H1 (cell line): Measurements from ENCODE around the gene CRIP1. TPM values are rescaled to one million over a fixed set of nuclear protein-coding genes. Genes with fewer than 3 reads are reported as not detected.

Experiments used
- CTCF ChIA-PET: fragments of 300-600 bp; sonication (Branson Sonifier 250); formaldehyde crosslinking; loops from one replicate; lab custom pipeline; 2021; ENCODE audit not compliant: partially characterized antibody; lab: Charles Lee
- POLR2A ChIA-PET: fragments of 300-600 bp; sonication (Branson Sonifier 250); formaldehyde crosslinking; loops from one replicate; lab custom pipeline; 2021; ENCODE audit warnings: inconsistent platforms; ENCODE audit not compliant: partially characterized antibody; lab: Charles Lee
- DNase-seq, 2 experiments: peaks; one replicate each; pipeline versions ENCODE4 v3.0.0 to v3.0.0-alpha.2; 2010 to 2022; ENCODE audit warnings: low spot score in 2 of 2, low read depth in 1 of 2, mixed read lengths in 1 of 2
- FAIRE-seq: peaks from 2 replicates; lab custom pipeline; 2011; peaks lifted over from hg19 to GRCh38; lab: Jason Lieb, UNC
- H2AFZ ChIP-seq: 2 replicates; pipeline ENCODE4 v1.8.1; 2012; ENCODE audit warnings: low read length, inconsistent platforms
- H2AK5ac ChIP-seq: 2 replicates; pipeline ENCODE4 v1.6.1; 2013; ENCODE audit warnings: low read depth, low read length
- H2BK120ac ChIP-seq: replicated peaks from 2 replicates; pipeline ENCODE3; 2013; ENCODE audit warnings: low read depth, low read length, inconsistent platforms
- H2BK12ac ChIP-seq: 2 replicates; pipeline ENCODE4 v1.6.1; 2013; ENCODE audit warnings: low read depth, low read length
- H2BK15ac ChIP-seq: 2 replicates; pipeline ENCODE4 v1.6.1; 2013; ENCODE audit warnings: low read length
- H2BK20ac ChIP-seq: 2 replicates; pipeline ENCODE4 v1.6.1; 2013; ENCODE audit warnings: low read length
- H2BK5ac ChIP-seq: 2 replicates; pipeline ENCODE4 v1.6.1; 2013; ENCODE audit warnings: low read depth, low read length
- H3K14ac ChIP-seq: 2 replicates; pipeline ENCODE4 v1.6.1; 2013; ENCODE audit warnings: inconsistent platforms; ENCODE audit not compliant: insufficient read length
- H3K18ac ChIP-seq: 2 replicates; pipeline ENCODE4 v1.6.1; 2013; ENCODE audit warnings: low read length; ENCODE audit errors: extremely low read depth
- H3K23ac ChIP-seq: 2 replicates; pipeline ENCODE4 v1.6.1; 2013; ENCODE audit warnings: inconsistent platforms; ENCODE audit not compliant: insufficient read length
- H3K23me2 ChIP-seq: 2 replicates; pipeline ENCODE4 v1.6.1; 2013; ENCODE audit warnings: low read depth, low read length
- H3K27ac ChIP-seq: 2 replicates; pipeline ENCODE4 v1.6.1; 2011; ENCODE audit warnings: low read depth, low read length, inconsistent platforms
- H3K27me3 ChIP-seq, 4 experiments: replicated peaks in 1 of 4; 1 replicate in 1 of 4; 2 replicates in 3 of 4; pipeline versions ENCODE4 v1.6.1 to v1.8.1; 2011 to 2013; ENCODE audit warnings: low read length in 3 of 4, mild to moderate bottlenecking in 3 of 4, inconsistent platforms in 2 of 4, mixed read lengths in 2 of 4, moderate library complexity in 1 of 4; ENCODE audit not compliant: control insufficient read depth in 3 of 4, insufficient read depth in 3 of 4; ENCODE audit errors: extremely low read depth in 1 of 4
- H3K36me3 ChIP-seq, 4 experiments: 2 replicates each; pipeline versions ENCODE4 v1.6.1 to v1.8.1; 2011 to 2013; ENCODE audit warnings: mild to moderate bottlenecking in 4 of 4, low read length in 3 of 4, moderate library complexity in 2 of 4, control low read depth in 1 of 4, inconsistent platforms in 1 of 4; ENCODE audit not compliant: insufficient read depth in 4 of 4, control insufficient read depth in 2 of 4
- H3K4ac ChIP-seq: replicated peaks from 2 replicates; pipeline ENCODE3; 2013; ENCODE audit warnings: low read length, low read depth, mixed read lengths, inconsistent platforms; ENCODE audit not compliant: insufficient read length
- H3K4me1 ChIP-seq, 4 experiments: replicated peaks in 1 of 4; 1 replicate in 1 of 4; 2 replicates in 3 of 4; pipeline versions ENCODE4 v1.6.1 to v1.8.1; 2011 to 2013; ENCODE audit warnings: low read length in 3 of 4, inconsistent platforms in 2 of 4, mixed read lengths in 1 of 4; ENCODE audit not compliant: insufficient read depth in 4 of 4, control insufficient read depth in 3 of 4
- H3K4me2 ChIP-seq, 2 experiments: 2 replicates each; pipeline versions ENCODE4 v1.6.1 to v1.8.1; 2011 to 2013; ENCODE audit warnings: low read depth in 2 of 2, low read length in 2 of 2, control low read depth in 1 of 2, inconsistent platforms in 1 of 2, mild to moderate bottlenecking in 1 of 2; ENCODE audit not compliant: insufficient read depth in 1 of 2
- H3K4me3 ChIP-seq, 4 experiments: fragments of 200-600, 300-600 bp in 1 of 4; sonication (generic), shearing (Covaris generic), sonication (Bioruptor Twin) in 1 of 4; 2 replicates each; pipeline versions ENCODE4 v1.5.1 to v1.8.1; 2011 to 2016; ENCODE audit warnings: low read length in 4 of 4, low read depth in 3 of 4, control low read depth in 2 of 4, inconsistent platforms in 2 of 4, mild to moderate bottlenecking in 2 of 4, mixed read lengths in 1 of 4, moderate library complexity in 1 of 4; ENCODE audit not compliant: insufficient read depth in 2 of 4; ENCODE audit errors: extremely low read depth in 1 of 4
- H3K56ac ChIP-seq: replicated peaks from 2 replicates; pipeline ENCODE3; 2013; ENCODE audit warnings: low read depth, mild to moderate bottlenecking, mixed read lengths, low read length, inconsistent platforms; ENCODE audit not compliant: insufficient read length
- H3K79me1 ChIP-seq: 2 replicates; pipeline ENCODE4 v1.6.1; 2013; ENCODE audit warnings: low read depth, low read length, control low read depth
- H3K79me2 ChIP-seq, 2 experiments: 2 replicates each; pipeline versions ENCODE4 v1.6.1 to v1.8.1; 2012 to 2013; ENCODE audit warnings: low read length in 2 of 2, mild to moderate bottlenecking in 2 of 2, inconsistent platforms in 1 of 2; ENCODE audit not compliant: insufficient read depth in 2 of 2, control insufficient read depth in 1 of 2
- H3K9ac ChIP-seq, 4 experiments: replicated peaks in 1 of 4; 1 replicate in 1 of 4; 2 replicates in 3 of 4; pipeline versions ENCODE4 v1.6.1 to v1.8.1; 2011 to 2013; ENCODE audit warnings: low read depth in 3 of 4, low read length in 3 of 4, control low read depth in 2 of 4, mild to moderate bottlenecking in 2 of 4, moderate library complexity in 2 of 4, inconsistent platforms in 1 of 4; ENCODE audit errors: extremely low read depth in 1 of 4
- H3K9me3 ChIP-seq, 2 experiments: 2 replicates each; pipeline versions ENCODE4 v1.6.1 to v1.8.1; 2012 to 2013; ENCODE audit warnings: mild to moderate bottlenecking in 2 of 2, moderate library complexity in 2 of 2, control low read depth in 1 of 2, inconsistent platforms in 1 of 2, low read depth in 1 of 2, low read length in 1 of 2, mixed read lengths in 1 of 2; ENCODE audit not compliant: insufficient read depth in 2 of 2
- H4K20me1 ChIP-seq, 2 experiments: replicated peaks in 1 of 2; 2 replicates each; pipeline versions ENCODE3 to v1.8.1; 2011 to 2013; ENCODE audit warnings: inconsistent platforms in 2 of 2, low read length in 2 of 2, mild to moderate bottlenecking in 1 of 2; ENCODE audit not compliant: insufficient read depth in 2 of 2, control insufficient read depth in 1 of 2
- H4K5ac ChIP-seq: 2 replicates; pipeline ENCODE4 v1.6.1; 2013; ENCODE audit warnings: low read length, low read depth, mixed read lengths, inconsistent platforms; ENCODE audit not compliant: insufficient read length
- H4K8ac ChIP-seq: 2 replicates; pipeline ENCODE4 v1.8.0; 2013; ENCODE audit warnings: mild to moderate bottlenecking, moderate library complexity, low read length, inconsistent platforms; ENCODE audit not compliant: insufficient read depth; ENCODE audit errors: extremely low read depth
- H4K91ac ChIP-seq: replicated peaks from 2 replicates; pipeline ENCODE3; 2013; ENCODE audit warnings: low read length, mixed read lengths, inconsistent platforms; ENCODE audit not compliant: insufficient read length
- ATF2 ChIP-seq: IDR thresholded peaks from 2 replicates; pipeline ENCODE4 v1.6.1; 2012; ENCODE audit warnings: low read length, inconsistent platforms
- BACH1 ChIP-seq: IDR thresholded peaks from 2 replicates; pipeline ENCODE4 v1.6.1; 2012; ENCODE audit warnings: low read length, improper control_type of control experiment
- CEBPB ChIP-seq: IDR thresholded peaks from 2 replicates; pipeline ENCODE4 v1.6.1; 2012; ENCODE audit warnings: low read depth, low read length
- GTF2F1 ChIP-seq: IDR thresholded peaks from 2 replicates; pipeline ENCODE4 v1.6.1; 2012; ENCODE audit warnings: low read depth, low read length, improper control_type of control experiment, borderline replicate concordance
- JUND ChIP-seq: IDR thresholded peaks from 2 replicates; pipeline ENCODE4 v1.6.1; 2011; ENCODE audit warnings: mild to moderate bottlenecking, improper control_type of control experiment, low read length
- KDM5A ChIP-seq: fragments of 200-600 bp; IDR thresholded peaks from 2 replicates; pipeline ENCODE4 v1.7.1; 2012; ENCODE audit warnings: mild to moderate bottlenecking, low read length, inconsistent platforms, mixed read lengths
- NANOG ChIP-seq: IDR thresholded peaks from 2 replicates; pipeline ENCODE4 v1.6.1; 2011; ENCODE audit warnings: low read length, low read depth, mild to moderate bottlenecking, inconsistent platforms; ENCODE audit not compliant: insufficient read depth, poor library complexity, severe bottlenecking
- POU5F1 ChIP-seq: IDR thresholded peaks from 2 replicates; pipeline ENCODE4 v1.6.1; 2011; ENCODE audit warnings: low read depth, mild to moderate bottlenecking, low read length, moderate library complexity
- WGBS, 2 experiments: shearing (Covaris generic) in 1 of 2; methylation state at CpG; one replicate each; pipeline versions ENCODE4 v1.1.6 to v1.1.7; 2013 to 2015; ENCODE audit warnings: low lambda C conversion rate in 2 of 2, mixed read lengths in 2 of 2, inconsistent platforms in 1 of 2, low coverage in 1 of 2, missing lambda C conversion rate in 1 of 2; ENCODE audit not compliant: insufficient replicate concordance in 2 of 2, insufficient coverage in 1 of 2, insufficient read length in 1 of 2; ENCODE audit errors: extremely low coverage in 1 of 2, missing lambda C conversion rate in 1 of 2; 5-methylcytosine and 5-hydroxymethylcytosine counted together
- polyA plus RNA-seq, 7 experiments: library from polyadenylated mRNA; depleted of rRNA in 3 of 7; stranded (reverse) in 5 of 7; unstranded in 2 of 7; fragments of >200 nt in 5 of 7; fragments of 200-250 nt in 2 of 7; gene quantifications; 1 replicate in 5 of 7; 2 replicates in 1 of 7; 4 replicates in 1 of 7; pipeline versions ENCODE4 v1.2.1 to v1.2.3, GENCODE V29; 2011 to 2013; ENCODE audit warnings: missing spikeins in 2 of 7, mixed read lengths in 2 of 7
- total RNA-seq: library from RNA; stranded (reverse); fragmentation: NEBNext Ultra II Directional; extraction: Animal tissue kit (Norgen Biotek cat#: 25700); gene quantifications from 2 replicates; pipeline ENCODE4 v1.2.1, GENCODE V29; 2021
- TF ChIP-seq, protein P1 (sequence below): IDR thresholded peaks from 2 replicates; pipeline ENCODE4 v1.6.1; 2011; ENCODE audit warnings: low read depth, mild to moderate bottlenecking, low read length; ENCODE audit not compliant: insufficient read depth
- TF ChIP-seq, protein P2 (sequence below): IDR thresholded peaks from 2 replicates; pipeline ENCODE4 v1.6.1; 2012; ENCODE audit warnings: inconsistent platforms

Gene CRIP1
- total and polyA plus RNA-seq, 2 of the 8 experiments (the other 6 are each of a cell fraction or from before 2014, with no cell fraction given): 1.2 to 2.2 TPM

DNA sequence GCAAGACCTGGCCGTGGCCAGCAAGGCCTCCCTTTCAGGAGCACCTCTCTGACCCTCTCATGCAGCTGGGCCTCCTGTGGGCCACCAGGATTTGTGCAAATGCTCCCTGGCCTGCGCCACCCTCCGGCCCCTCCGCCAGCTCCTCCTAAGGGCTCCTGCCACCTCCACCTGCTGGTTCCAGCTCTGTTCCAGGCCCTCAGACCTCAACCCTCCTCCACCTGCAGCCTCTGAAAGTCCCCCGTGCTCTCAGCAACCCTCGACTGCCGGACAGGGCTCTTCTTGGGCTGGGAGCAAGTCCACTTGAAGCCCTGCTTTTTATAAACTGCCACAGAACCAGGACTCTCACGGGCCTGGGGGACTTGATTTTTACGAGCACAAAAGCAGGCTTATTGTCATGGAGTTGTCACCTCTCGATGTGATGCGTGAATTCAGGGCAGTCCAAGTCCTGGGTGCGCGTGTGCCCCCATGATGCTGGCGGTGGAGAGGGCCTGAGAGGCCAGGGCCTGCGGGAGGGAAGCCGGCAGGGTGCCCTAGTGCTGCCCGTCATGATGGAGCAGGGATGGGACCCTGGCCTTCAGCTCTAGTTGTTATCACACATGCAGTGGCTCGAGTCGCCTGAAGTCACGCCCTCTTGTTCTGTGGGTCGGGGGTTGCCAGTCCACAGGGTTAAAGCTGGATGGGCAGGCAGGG lies 13.5 kb downstream of the CRIP1 start:
- H4K8ac ChIP-seq: no peak overlapping the region; the same call in 1 of the 2 replicates
- no peak overlapping the region for H2BK20ac ChIP-seq
- no peak overlapping the region for H3K27ac ChIP-seq
- H2BK15ac ChIP-seq: no peak overlapping the region
- H3K23ac ChIP-seq: no peak overlapping the region
- no peaks in the 10 kb centered on the region for H3K79me2 ChIP-seq
- no peak overlapping the region for H2BK120ac ChIP-seq
- H3K4me1 ChIP-seq: peaks cover 0 to 3% (median 0%) of the 10 kb centered on the region in 4 experiments; a peak in 2 of 7 replicates
- H3K36me3 ChIP-seq: no peaks in the 10 kb centered on the region
- no peaks in the 10 kb centered on the region for H3K23me2 ChIP-seq
- H3K27me3 ChIP-seq: no peaks in the 10 kb centered on the region
- no peak overlapping the region for H3K4me3 ChIP-seq
- CTCF ChIA-PET: no interaction called here
- no peak overlapping the region for H3K56ac ChIP-seq
- H3K4ac ChIP-seq: no peak overlapping the region
- no peak overlapping the region for H3K18ac ChIP-seq
- no peak overlapping the region for H2AFZ ChIP-seq
- H2BK5ac ChIP-seq: no peak overlapping the region
- FAIRE-seq: no peak
- H2AK5ac ChIP-seq: no peak overlapping the region
- no peak overlapping the region for H4K5ac ChIP-seq
- DNase-seq: no peak
- no peaks in the 10 kb centered on the region for H3K9me3 ChIP-seq
- POLR2A ChIA-PET: interaction anchor here (1.4 to 1.7 kb wide), 2 partner anchors 43 to 53 kb away, joined by 3 to 4 read pairs; no protein-coding TSS in a partner anchor
- no peaks in the 10 kb centered on the region for H3K79me1 ChIP-seq
- 91% methylated on average over 21 of the region's 21 CpGs; no CpG with 5 or more reads in 1 of the 2 experiments for WGBS, 2 experiments
- no peak overlapping the region for H3K14ac ChIP-seq
- H3K9ac ChIP-seq: no peak overlapping the region
- H3K4me2 ChIP-seq: no peak overlapping the region
- H4K91ac ChIP-seq: no peak overlapping the region
- H2BK12ac ChIP-seq: no peak overlapping the region
- peaks cover 0 to 2% of the 10 kb centered on the region in 2 experiments for H4K20me1 ChIP-seq
- TF ChIP-seq NANOG: no peak
- TF ChIP-seq, protein P1, sequence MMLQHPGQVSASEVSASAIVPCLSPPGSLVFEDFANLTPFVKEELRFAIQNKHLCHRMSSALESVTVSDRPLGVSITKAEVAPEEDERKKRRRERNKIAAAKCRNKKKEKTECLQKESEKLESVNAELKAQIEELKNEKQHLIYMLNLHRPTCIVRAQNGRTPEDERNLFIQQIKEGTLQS: no peak
- TF ChIP-seq, protein P2, sequence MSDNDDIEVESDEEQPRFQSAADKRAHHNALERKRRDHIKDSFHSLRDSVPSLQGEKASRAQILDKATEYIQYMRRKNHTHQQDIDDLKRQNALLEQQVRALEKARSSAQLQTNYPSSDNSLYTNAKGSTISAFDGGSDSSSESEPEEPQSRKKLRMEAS: no peak
- TF ChIP-seq JUND: no peak
- TF ChIP-seq KDM5A: no peak
- TF ChIP-seq CEBPB: no peak
- TF ChIP-seq ATF2: no peak
- TF ChIP-seq BACH1: no peak
- TF ChIP-seq POU5F1: no peak
- TF ChIP-seq GTF2F1: no peak
